PC-9 (cell line): ENCODE data around the gene SEMA5A. TPM values are rescaled to one million over a fixed set of nuclear protein-coding genes. Genes with fewer than 3 reads are reported as not detected.

Source experiments
- BruUV-seq: library from RNA; stranded (reverse); fragments of 400-500 nt; replicated peaks from 2 replicates; lab custom pipeline; 2021; lab: Mats Ljungman, UMichigan
- CTCF ChIA-PET: fragments of 300-600 bp; sonication (Branson Sonifier 250); formaldehyde crosslinking; loops from one replicate; lab custom pipeline; 2022; ENCODE audit warnings: antibody characterized with exemption; lab: Charles Lee
- POLR2A ChIA-PET: fragments of 300-600 bp; sonication (Branson Sonifier 250); formaldehyde crosslinking; loops from one replicate; lab custom pipeline; 2022; ENCODE audit warnings: antibody characterized with exemption; ENCODE audit not compliant: unreplicated experiment; lab: Charles Lee
- DNase-seq, 2 experiments: peaks; one replicate each; pipeline versions ENCODE4 v3.0.0 to v3.0.0-alpha.2; 2015 to 2022; ENCODE audit warnings: mixed read lengths in 1 of 2
- H2AFZ ChIP-seq: fragments of 200-600 bp; sonication (generic); 2 replicates; pipeline ENCODE4 v1.8.1; 2017; ENCODE audit warnings: antibody characterized with exemption
- H3F3A ChIP-seq: fragments of 200-600 bp; sonication (generic); 2 replicates; pipeline ENCODE4 v1.8.1; 2017; ENCODE audit warnings: antibody characterized with exemption, mild to moderate bottlenecking, low read depth; ENCODE audit not compliant: insufficient read depth
- H3K27ac ChIP-seq: fragments of 200-600 bp; sonication (generic); 2 replicates; pipeline ENCODE4 v1.6.1; 2016; ENCODE audit warnings: mixed run types
- H3K27me3 ChIP-seq: fragments of 200-600 bp; sonication (generic); 2 replicates; pipeline ENCODE4 v1.6.1; 2016; ENCODE audit warnings: low read depth, mixed run types; ENCODE audit not compliant: insufficient read depth
- H3K36me3 ChIP-seq: fragments of 200-600 bp; sonication (generic); 2 replicates; pipeline ENCODE4 v1.6.1; 2016; ENCODE audit warnings: low read depth, mixed run types
- H3K4me1 ChIP-seq: fragments of 200-600 bp; sonication (generic); replicated peaks from 2 replicates; pipeline ENCODE4 v1.6.1; 2016; ENCODE audit warnings: mixed run types; ENCODE audit not compliant: insufficient read depth
- H3K4me2 ChIP-seq: fragments of 200-600 bp; sonication (generic); 2 replicates; pipeline ENCODE4 v1.6.1; 2017; ENCODE audit warnings: mixed run types
- H3K4me3 ChIP-seq: fragments of 200-600 bp; sonication (generic); 2 replicates; pipeline ENCODE4 v1.6.1; 2016; ENCODE audit warnings: mixed run types
- H3K79me2 ChIP-seq: fragments of 200-600 bp; sonication (generic); 2 replicates; pipeline ENCODE4 v1.6.1; 2017; ENCODE audit warnings: low read depth, mixed run types
- H3K9me2 ChIP-seq: fragments of 200-600 bp; sonication (generic); 2 replicates; pipeline ENCODE4 v1.8.1; 2017; ENCODE audit warnings: mild to moderate bottlenecking; ENCODE audit not compliant: insufficient read depth
- H3K9me3 ChIP-seq: fragments of 200-600 bp; sonication (generic); 2 replicates; pipeline ENCODE4 v1.8.1; 2016; ENCODE audit warnings: low read depth; ENCODE audit not compliant: insufficient read depth
- H4K20me1 ChIP-seq: fragments of 200-600 bp; sonication (generic); 2 replicates; pipeline ENCODE4 v1.8.1; 2017; ENCODE audit not compliant: insufficient read depth
- CTCF ChIP-seq: fragments of 200-600 bp; sonication (generic); conservative IDR thresholded peaks from 2 replicates; pipeline ENCODE4 v1.6.1; 2017; ENCODE audit warnings: mixed run types, antibody characterized with exemption, mild to moderate bottlenecking, moderate library complexity
- EZH2 ChIP-seq: fragments of 200-600 bp; sonication (generic); IDR thresholded peaks from 2 replicates; pipeline ENCODE4 v1.8.0; 2017; ENCODE audit warnings: antibody characterized with exemption, low read depth
- intact Hi-C: fragments of 100-400 bp; cut with micrococcal nuclease; formaldehyde crosslinking; loops from one replicate; pipeline ENCODE4 v1.10.0; 2022; ENCODE audit not compliant: unreplicated experiment
- total RNA-seq: library from RNA; stranded (reverse); gene quantifications from 2 replicates; pipeline ENCODE4 v1.2.3, GENCODE V29; 2021

Gene SEMA5A
- total RNA-seq, 1 experiment from 2014 or later, result not detected

GRCh38 chr5:9168791-9169556, 376.9 kb downstream of the SEMA5A start:
- Histone ChIP-seq H3K9me3 (no peaks in the 10 kb centered on the region), H3K36me3 (no peaks in the 10 kb centered on the region), H3K4me2 (no peak overlapping the region), H3K9me2 (no peaks in the 10 kb centered on the region), H3K4me1 (0 out of 2 replicates have a peak, but pooled peaks cover under 1% of the 10 kb centered on the region), H3K4me3 (no peak overlapping the region), H3K27me3 (no peaks in the 10 kb centered on the region), H3K27ac (no peak overlapping the region), H3F3A (no peaks in the 10 kb centered on the region), H2AFZ (no peak overlapping the region), H4K20me1 (no peaks in the 10 kb centered on the region), H3K79me2 (no peaks in the 10 kb centered on the region)
- ChIA-PET CTCF (no interaction called here), POLR2A (no interaction called here)
- no peak for DNase-seq
- TF ChIP-seq CTCF, result no peak
- no peak for TF ChIP-seq EZH2
- intact Hi-C loops, result no loop called here
- BruUV-seq, result no TSS peak

- Histone ChIP-seq H3K4me2 (no peak overlapping the region), H3K4me1 (no peaks in the 10 kb centered on the region), H4K20me1 (no peaks in the 10 kb centered on the region), H3K27me3 (no peaks in the 10 kb centered on the region), H3K36me3 (no peaks in the 10 kb centered on the region), H3K79me2 (no peaks in the 10 kb centered on the region), H3K9me3 (no peaks in the 10 kb centered on the region), H3K4me3 (no peak overlapping the region), H2AFZ (no peak overlapping the region), H3F3A (no peaks in the 10 kb centered on the region), H3K27ac (no peak overlapping the region), H3K9me2 (no peaks in the 10 kb centered on the region)
- POLR2A ChIA-PET, result no interaction called here
- no peak for DNase-seq
- intact Hi-C loops, result no loop called here
- no TSS peak for BruUV-seq
- TF ChIP-seq EZH2, result no peak
- TF ChIP-seq CTCF, result no peak
- CTCF ChIA-PET, result no interaction called here
These were observed 379.4 kb downstream of the SEMA5A start for GRCh38 chr5:9166202-9167112.

GRCh38 chr5:9165546-9165945, 380.3 kb downstream of the SEMA5A start:
- no peak overlapping the region for H2AFZ ChIP-seq
- H3K4me1 ChIP-seq, result peaks cover 6% of the 10 kb centered on the region; the same call in 1 of the 2 replicates
- H3K79me2 ChIP-seq, result no peaks in the 10 kb centered on the region
- no TSS peak for BruUV-seq
- no peak overlapping the region for H3K27ac ChIP-seq
- intact Hi-C loops, result no loop called here
- TF ChIP-seq EZH2, result no peak
- no peak for TF ChIP-seq CTCF
- DNase-seq, result no peak
- H3K36me3 ChIP-seq, result no peaks in the 10 kb centered on the region
- H3K4me3 ChIP-seq, result no peak overlapping the region
- H3F3A ChIP-seq, result no peaks in the 10 kb centered on the region
- H4K20me1 ChIP-seq, result no peaks in the 10 kb centered on the region
- ChIA-PET POLR2A (no interaction called here), CTCF (no interaction called here)
- H3K4me2 ChIP-seq, result no peak overlapping the region
- no peaks in the 10 kb centered on the region for H3K9me3 ChIP-seq
- H3K27me3 ChIP-seq, result no peaks in the 10 kb centered on the region
- H3K9me2 ChIP-seq, result no peaks in the 10 kb centered on the region
